A549 treated with DMSO at 1 μM for 4 hours (cell line): ENCODE measurements around the gene STK40. TPM values are rescaled to one million over a fixed set of nuclear protein-coding genes. Genes with fewer than 3 reads are reported as not detected.

Experiments
- total RNA-seq: library from RNA; stranded (reverse); fragments of 200-300 nt; extraction: Qiagen RNA extraction; gene quantifications from 5 replicates; pipeline ENCODE4 v1.2.3, GENCODE V29; 2022; ENCODE audit warnings: low read depth

The STK40 gene
- 8.2 to 13.1 TPM (median 11.0 TPM) in 5 replicates for total RNA-seq

GRCh38 chr1:36385410-36386264, at the start of gene STK40:
STK40 (minus strand) TSS chr1:36385924; CDS start chr1:36361332, 24,592 bp downstream.

GRCh38 chr1:36397378-36398230, 11.9 kb upstream of the STK40 start, which contains the start of gene LSM10:
LSM10 (minus strand) TSS chr1:36397908; CDS start chr1:36394129, 3,779 bp downstream.

GRCh38 chr1:36323636-36324352, 61.9 kb downstream of the STK40 start, which contains the start of gene EVA1B:
EVA1B (minus strand) TSS chr1:36323645; CDS start chr1:36323037, 608 bp downstream.

GRCh38 chr1:36306210-36306901, 79.4 kb downstream of the STK40 start, which contains the start of gene SH3D21:
SH3D21 (plus strand) TSS chr1:36306368; CDS start chr1:36306421, 53 bp downstream.

Other genes with a start within 250 kb of the STK40 start
- gene TRAPPC3, start 236.4 kb downstream of the STK40 start, total RNA-seq: 73.3 to 85.3 TPM (median 76.2 TPM) in 5 replicates
- 113 to 131 TPM (median 117 TPM) in 5 replicates for gene MAP7D1, start 229.8 kb downstream of the STK40 start, total RNA-seq
- gene THRAP3, start 161.5 kb downstream of the STK40 start, total RNA-seq: 55.6 to 65.4 TPM (median 63.3 TPM) in 5 replicates
- gene SH3D21, start 79.6 kb downstream of the STK40 start, total RNA-seq: 1.6 to 2.5 TPM (median 1.9 TPM) in 5 replicates
- gene EVA1B, start 62.3 kb downstream of the STK40 start, total RNA-seq: 9.7 to 20.5 TPM (median 17.9 TPM) in 5 replicates
- gene LSM10, start 12.0 kb upstream of the STK40 start, total RNA-seq: 39.3 to 51.3 TPM (median 44.0 TPM) in 5 replicates
- gene OSCP1, start 64.5 kb upstream of the STK40 start, total RNA-seq: 5.4 to 6.5 TPM (median 5.8 TPM) in 5 replicates
- 71.9 to 86.2 TPM (median 82.7 TPM) in 5 replicates for gene MRPS15, start 78.5 kb upstream of the STK40 start, total RNA-seq
- gene CSF3R, start 97.0 kb upstream of the STK40 start, total RNA-seq: not detected in 5 replicates